ENCODE measurements around the gene FAM170B. TPM values are rescaled to one million over a fixed set of nuclear protein-coding genes. Genes with fewer than 3 reads are reported as not detected.

The FAM170B gene
- total RNA-seq, 2 experiments from 2014 or later, result not detected

DNA sequence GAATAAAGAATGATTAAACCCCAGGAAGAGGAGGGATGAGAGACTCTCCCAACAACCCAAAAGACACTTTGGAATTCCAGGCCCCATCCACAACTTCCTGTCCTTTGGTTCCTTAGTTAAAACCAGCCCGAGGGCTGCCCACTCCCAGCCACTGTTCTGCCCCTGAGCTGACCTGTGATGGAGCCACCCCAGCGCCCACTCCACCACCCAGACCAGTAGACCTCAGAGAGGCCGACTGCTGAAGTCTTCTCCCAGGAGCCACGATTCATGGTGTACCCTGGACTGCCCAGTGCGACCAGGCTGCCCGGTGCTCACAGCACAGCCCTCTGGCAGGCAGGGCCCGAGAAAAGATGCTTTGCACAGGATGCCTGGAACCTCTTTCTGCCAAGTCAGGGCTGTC is 25.2 kb downstream of the FAM170B start:
- Mint-ChIP-seq H3K27me3 (peaks cover 20% of the 10 kb centered on the region), H3K4me3 (no peak overlapping the region), H3K9me3 (ENCODE audit: low read depth) (no peaks in the 10 kb centered on the region), H3K36me3 (no peaks in the 10 kb centered on the region), H3K4me1 (no peaks in the 10 kb centered on the region), H3K27ac (no peak overlapping the region)
- DNase-seq (no peak), ATAC-seq (no peak)
- CTCF ChIA-PET, result no interaction called here

GRCh38 chr10:49107887-49108267 is 25.9 kb downstream of the FAM170B start:
- no peak overlapping the region for H3K27ac Mint-ChIP-seq
- CTCF ChIA-PET, result no interaction called here

DNA sequence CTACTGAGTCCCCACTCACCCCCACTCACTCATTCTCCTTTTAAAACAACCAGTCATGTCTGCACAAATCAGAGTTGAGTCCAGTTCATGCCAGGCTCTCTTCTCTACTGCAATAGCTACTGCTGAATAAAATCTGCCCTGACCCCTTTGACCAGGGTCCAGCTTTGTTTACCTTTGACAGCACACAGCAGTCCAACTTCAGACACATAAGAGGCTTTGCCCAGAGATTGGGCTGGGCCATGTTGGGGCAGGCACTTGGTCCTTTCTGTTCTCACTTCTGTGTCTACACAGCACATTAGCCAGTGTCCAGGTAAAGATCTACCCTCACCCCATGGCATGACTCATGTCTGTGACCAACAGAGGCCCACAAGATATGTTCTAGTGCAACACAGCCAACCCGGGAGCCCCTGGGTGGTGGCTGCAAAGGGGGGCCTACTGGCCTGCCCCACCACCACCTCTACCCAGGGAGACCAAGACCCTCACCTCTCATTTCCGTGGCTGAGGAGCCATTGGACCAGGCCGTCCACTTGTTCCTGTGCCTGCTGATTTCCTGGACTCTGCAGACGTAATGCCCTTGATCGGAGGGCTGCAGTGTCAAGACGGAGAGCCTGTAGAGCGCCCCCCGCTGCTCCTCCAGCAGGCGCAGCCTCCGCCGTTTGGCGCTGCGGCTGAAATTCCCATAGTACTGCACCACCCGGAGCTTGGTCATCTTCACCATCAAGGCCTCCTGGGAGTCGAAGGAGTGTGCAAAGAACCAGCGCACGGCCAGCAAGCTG is 26.5 kb downstream of the FAM170B start:
- no peak overlapping the region for H3K27ac Mint-ChIP-seq
- H3K4me1 Mint-ChIP-seq, result no peaks in the 10 kb centered on the region
- H3K4me3 Mint-ChIP-seq, result no peak overlapping the region
- ATAC-seq (no peak), DNase-seq (no peak)
- H3K27me3 Mint-ChIP-seq, result peaks cover 17% of the 10 kb centered on the region
- CTCF ChIA-PET, result interaction anchor here (1.1 kb wide), 1 partner anchor 17 kb away, joined by 3 read pairs; no protein-coding TSS in a partner anchor
- no peaks in the 10 kb centered on the region for H3K9me3 Mint-ChIP-seq (ENCODE audit: low read depth)
- H3K36me3 Mint-ChIP-seq, result no peaks in the 10 kb centered on the region

More at GRCh38 chr10:49107887-49108267, 25.9 kb downstream of the FAM170B start:
- H3K36me3 Mint-ChIP-seq, result no peaks in the 10 kb centered on the region
- H3K4me3 Mint-ChIP-seq, result no peak overlapping the region
- ATAC-seq (no peak), DNase-seq (no peak)
- no peaks in the 10 kb centered on the region for H3K4me1 Mint-ChIP-seq
- H3K9me3 Mint-ChIP-seq (ENCODE audit: low read depth), result no peaks in the 10 kb centered on the region
- H3K27me3 Mint-ChIP-seq, result peaks cover 19% of the 10 kb centered on the region

DNA sequence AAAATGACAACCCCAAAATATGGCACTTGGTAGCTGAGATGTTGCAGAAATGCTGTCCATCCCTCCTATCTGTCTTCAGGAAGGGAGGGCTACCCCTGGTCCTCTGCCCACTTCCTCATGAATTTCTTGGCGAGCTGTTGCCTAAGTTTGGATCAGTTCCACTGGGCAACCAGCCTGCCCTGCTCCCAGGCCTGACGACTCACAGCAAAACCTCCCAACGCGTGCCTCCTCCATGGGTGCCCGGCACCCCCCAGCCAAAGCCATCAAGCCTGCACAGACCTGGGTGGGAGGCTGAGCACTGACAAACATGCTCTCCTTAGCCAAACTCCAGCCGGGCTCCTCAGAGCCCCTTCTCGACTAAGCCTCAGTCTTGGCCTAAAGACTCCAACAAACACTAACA is 27.4 kb downstream of the FAM170B start:
- no peak overlapping the region for H3K4me3 Mint-ChIP-seq
- DNase-seq (no peak), ATAC-seq (no peak)
- no peaks in the 10 kb centered on the region for H3K9me3 Mint-ChIP-seq (ENCODE audit: low read depth)
- H3K27me3 Mint-ChIP-seq, result peaks cover 20% of the 10 kb centered on the region
- no peak overlapping the region for H3K27ac Mint-ChIP-seq
- CTCF ChIA-PET, result interaction anchor here (1.1 kb wide), 1 partner anchor 16 kb away, joined by 3 read pairs; no protein-coding TSS in a partner anchor
- H3K36me3 Mint-ChIP-seq, result no peaks in the 10 kb centered on the region
- no peaks in the 10 kb centered on the region for H3K4me1 Mint-ChIP-seq

GRCh38 chr10:49105076-49105475 is 28.7 kb downstream of the FAM170B start:
- Mint-ChIP-seq H3K4me3 (no peak overlapping the region), H3K36me3 (no peaks in the 10 kb centered on the region), H3K4me1 (no peaks in the 10 kb centered on the region), H3K27me3 (peaks cover 24% of the 10 kb centered on the region), H3K27ac (no peak overlapping the region), H3K9me3 (ENCODE audit: low read depth) (no peaks in the 10 kb centered on the region)
- no peak for DNase-seq
- ATAC-seq, result no peak
- CTCF ChIA-PET, result no interaction called here

DNA sequence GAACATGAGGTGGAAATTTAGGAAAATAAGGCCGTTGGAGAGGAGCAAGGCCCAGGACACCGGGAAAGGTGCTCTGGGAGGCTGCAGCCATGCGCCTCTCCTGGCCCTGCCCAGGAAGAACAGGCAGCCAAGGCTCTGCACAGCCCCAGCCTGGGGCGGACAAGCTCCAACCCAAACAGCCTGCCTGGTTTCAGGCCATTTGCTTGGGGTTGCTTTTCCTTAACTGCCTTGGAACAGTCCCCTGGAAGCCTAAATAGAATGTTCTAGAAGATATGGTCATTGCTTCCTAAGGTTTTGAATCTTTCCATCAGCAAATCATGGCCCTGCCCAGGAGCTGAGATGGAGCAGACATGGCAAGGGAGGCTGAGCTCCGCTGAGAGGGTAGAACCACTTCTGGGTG is 29.5 kb downstream of the FAM170B start:
- H3K4me3 Mint-ChIP-seq, result no peak overlapping the region
- ATAC-seq (no peak), DNase-seq (no peak)
- CTCF ChIA-PET, result no interaction called here
- no peak overlapping the region for H3K27ac Mint-ChIP-seq
- H3K36me3 Mint-ChIP-seq, result no peaks in the 10 kb centered on the region
- peaks cover 31% of the 10 kb centered on the region for H3K27me3 Mint-ChIP-seq
- no peaks in the 10 kb centered on the region for H3K4me1 Mint-ChIP-seq
- H3K9me3 Mint-ChIP-seq (ENCODE audit: low read depth), result no peaks in the 10 kb centered on the region

GRCh38 chr10:49103761-49104160 is 30.1 kb downstream of the FAM170B start:
- no peak for DNase-seq
- Mint-ChIP-seq H3K9me3 (ENCODE audit: low read depth) (no peaks in the 10 kb centered on the region), H3K27me3 (peaks cover 33% of the 10 kb centered on the region), H3K4me1 (no peaks in the 10 kb centered on the region), H3K4me3 (no peak overlapping the region), H3K36me3 (no peaks in the 10 kb centered on the region), H3K27ac (no peak overlapping the region)
- CTCF ChIA-PET, result no interaction called here
- no peak for ATAC-seq

DNA sequence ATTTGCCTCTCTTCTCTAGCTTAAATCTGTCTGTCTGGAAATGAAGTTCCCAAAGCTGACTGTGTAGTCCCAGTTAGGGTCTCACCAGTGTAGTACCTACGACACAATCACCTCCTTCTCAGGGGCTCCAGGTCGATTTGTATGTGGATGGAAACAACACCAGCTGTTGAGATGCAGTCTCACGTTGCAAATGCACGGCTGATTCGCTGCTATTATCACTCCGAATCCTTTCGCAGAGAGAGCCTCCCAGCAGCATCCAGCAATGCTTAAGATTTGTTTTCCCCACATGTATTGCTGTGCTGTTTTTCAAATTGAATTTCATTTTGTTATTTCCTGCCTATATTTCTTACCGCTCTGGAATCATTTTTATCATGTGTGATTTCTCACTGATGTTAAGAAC is 34.8 kb downstream of the FAM170B start:
- Mint-ChIP-seq H3K9me3 (ENCODE audit: low read depth) (no peaks in the 10 kb centered on the region), H3K36me3 (no peaks in the 10 kb centered on the region), H3K27me3 (peaks cover 25% of the 10 kb centered on the region), H3K4me3 (no peak overlapping the region), H3K27ac (no peak overlapping the region), H3K4me1 (no peaks in the 10 kb centered on the region)
- ATAC-seq, result no peak
- no peak for DNase-seq
- CTCF ChIA-PET, result no interaction called here

DNA sequence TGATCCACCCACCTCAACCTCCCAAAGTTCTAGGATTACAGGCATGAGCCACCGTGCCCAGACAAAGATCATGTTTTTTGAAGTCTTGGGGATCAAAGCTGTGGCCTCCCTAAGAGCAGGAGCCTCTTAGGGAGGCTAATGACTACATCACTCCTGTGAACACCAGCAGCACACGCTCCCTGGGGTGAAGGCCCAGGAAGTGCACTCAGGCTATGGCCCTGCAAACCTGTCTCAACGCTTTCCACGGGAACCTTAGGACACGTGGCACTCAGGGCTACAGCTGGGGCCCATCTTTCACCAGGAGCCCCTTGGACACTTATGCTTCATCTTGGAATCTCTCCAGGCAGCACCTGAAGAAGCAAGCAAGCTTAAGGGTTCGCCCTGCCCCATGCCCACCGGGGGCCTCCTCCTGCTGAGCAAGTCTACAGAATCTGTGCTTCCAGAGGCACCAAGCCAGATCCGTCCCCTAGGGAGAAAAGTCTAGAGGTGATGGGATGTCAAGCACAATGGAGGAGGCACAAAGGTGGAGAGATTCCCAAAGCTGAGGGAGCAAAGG is 36.9 kb downstream of the FAM170B start:
- no peaks in the 10 kb centered on the region for H3K9me3 Mint-ChIP-seq (ENCODE audit: low read depth)
- CTCF ChIA-PET, result no interaction called here
- no peak overlapping the region for H3K27ac Mint-ChIP-seq
- H3K27me3 Mint-ChIP-seq, result peaks cover 23% of the 10 kb centered on the region
- ATAC-seq (no peak), DNase-seq (no peak)
- no peaks in the 10 kb centered on the region for H3K4me1 Mint-ChIP-seq
- H3K4me3 Mint-ChIP-seq, result no peak overlapping the region
- H3K36me3 Mint-ChIP-seq, result no peaks in the 10 kb centered on the region

GRCh38 chr10:49094646-49095045 is 39.2 kb downstream of the FAM170B start:
- ATAC-seq, result no peak
- no peaks in the 10 kb centered on the region for H3K4me1 Mint-ChIP-seq

GRCh38 chr10:49093922-49094321 is 39.9 kb downstream of the FAM170B start:
- Mint-ChIP-seq H3K27ac (no peak overlapping the region), H3K4me3 (no peak overlapping the region), H3K4me1 (no peaks in the 10 kb centered on the region), H3K27me3 (peaks cover 14% of the 10 kb centered on the region), H3K9me3 (ENCODE audit: low read depth) (no peaks in the 10 kb centered on the region), H3K36me3 (no peaks in the 10 kb centered on the region)
- DNase-seq (no peak), ATAC-seq (no peak)
- CTCF ChIA-PET, result no interaction called here

More at GRCh38 chr10:49094646-49095045, 39.2 kb downstream of the FAM170B start:
- H3K4me3 Mint-ChIP-seq, result no peak overlapping the region
- H3K9me3 Mint-ChIP-seq (ENCODE audit: low read depth), result no peaks in the 10 kb centered on the region
- no peak overlapping the region for H3K27ac Mint-ChIP-seq
- peaks cover 12% of the 10 kb centered on the region for H3K27me3 Mint-ChIP-seq
- CTCF ChIA-PET, result no interaction called here
- DNase-seq, result no peak
- no peaks in the 10 kb centered on the region for H3K36me3 Mint-ChIP-seq

DNA sequence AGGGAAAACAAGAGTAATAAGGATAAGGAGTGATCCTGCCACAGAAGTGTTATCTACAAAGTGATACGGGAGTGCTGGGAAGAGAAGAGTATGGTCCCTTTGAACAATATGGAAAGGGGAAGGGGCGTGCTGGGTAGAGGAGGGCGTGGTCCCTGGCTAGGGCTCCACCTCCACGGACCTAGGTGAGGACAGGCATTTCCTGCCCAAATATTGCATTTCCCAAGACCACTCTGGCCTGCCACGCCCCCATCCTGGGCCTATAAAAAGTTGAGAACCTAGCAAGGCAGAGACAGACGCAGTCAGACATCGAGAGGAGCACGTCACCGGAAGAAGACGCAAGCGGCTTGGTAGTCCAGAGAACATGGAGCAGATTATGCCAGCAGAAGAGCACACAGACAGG is 41.3 kb downstream of the FAM170B start:
- Mint-ChIP-seq H3K9me3 (ENCODE audit: low read depth) (peaks cover 1% of the 10 kb centered on the region), H3K27me3 (peaks cover 16% of the 10 kb centered on the region), H3K4me1 (no peaks in the 10 kb centered on the region), H3K36me3 (no peaks in the 10 kb centered on the region), H3K27ac (no peak overlapping the region), H3K4me3 (no peak overlapping the region)
- CTCF ChIA-PET, result no interaction called here
- DNase-seq (no peak), ATAC-seq (no peak)

DNA sequence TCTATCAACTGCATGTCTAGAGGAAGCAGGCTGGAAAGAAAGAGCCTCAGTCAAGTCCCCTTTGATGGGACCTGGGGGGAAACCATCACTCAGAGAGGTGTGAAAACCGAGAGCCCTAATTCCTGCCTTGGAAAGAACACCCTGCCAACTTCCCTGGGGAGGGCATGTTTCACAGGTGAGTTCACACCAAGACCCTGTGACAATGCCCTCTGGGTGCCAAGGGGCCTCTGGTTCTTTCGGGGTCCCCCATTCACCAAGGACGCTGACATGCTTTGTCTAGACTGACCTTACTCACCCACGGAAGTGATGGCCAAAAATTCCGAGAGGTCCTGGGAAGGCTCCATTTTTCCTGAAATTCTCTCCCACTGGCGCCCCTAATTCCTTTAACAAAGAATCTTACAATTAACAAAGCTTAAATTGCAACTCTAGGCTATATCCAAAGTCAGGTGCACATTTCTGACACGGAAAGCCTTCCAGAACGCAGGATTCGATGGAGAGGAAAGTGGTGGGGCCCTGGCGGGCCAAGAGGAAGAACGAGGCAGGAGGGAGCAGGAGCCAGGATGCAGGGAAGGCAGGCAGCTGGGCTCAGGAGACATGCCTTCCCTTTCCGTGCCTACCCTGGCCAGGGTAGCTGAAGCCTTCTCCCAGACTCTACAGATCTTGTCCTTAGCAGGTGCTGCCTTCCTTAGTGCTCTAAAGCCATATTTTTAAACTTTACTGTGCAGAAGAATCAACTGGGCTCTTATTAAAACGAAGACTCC is 42.2 kb downstream of the FAM170B start:
- Mint-ChIP-seq H3K27ac (no peak overlapping the region), H3K36me3 (peaks cover 2% of the 10 kb centered on the region), H3K9me3 (ENCODE audit: low read depth) (peaks cover 9% of the 10 kb centered on the region), H3K27me3 (peaks cover 16% of the 10 kb centered on the region), H3K4me3 (no peak overlapping the region), H3K4me1 (no peaks in the 10 kb centered on the region)
- no peak for DNase-seq
- no peak for ATAC-seq
- CTCF ChIA-PET, result interaction anchor here (1.0 kb wide), 1 partner anchor 9 kb away, joined by 3 read pairs; no protein-coding TSS in a partner anchor
